LNCAP (cell line): ENCODE results near the gene PABPC5.
A peak's percentile ranks its signal among the peaks of the same experiment; 100 is the strongest.

Experiments
- CTCF ChIP-seq: fragments of 450-650 bp; IDR thresholded peaks from 2 replicates; pipeline ENCODE4 v1.5.1; 2017; ENCODE audit warnings: mild to moderate bottlenecking

Gene PABPC5

GRCh38 chrX:91434351-91435168 lies at the start of gene PABPC5:
PABPC5 (plus strand) TSS chrX:91434839; CDS start chrX:91435578, 739 bp downstream.
- no peak for TF ChIP-seq CTCF

DNA sequence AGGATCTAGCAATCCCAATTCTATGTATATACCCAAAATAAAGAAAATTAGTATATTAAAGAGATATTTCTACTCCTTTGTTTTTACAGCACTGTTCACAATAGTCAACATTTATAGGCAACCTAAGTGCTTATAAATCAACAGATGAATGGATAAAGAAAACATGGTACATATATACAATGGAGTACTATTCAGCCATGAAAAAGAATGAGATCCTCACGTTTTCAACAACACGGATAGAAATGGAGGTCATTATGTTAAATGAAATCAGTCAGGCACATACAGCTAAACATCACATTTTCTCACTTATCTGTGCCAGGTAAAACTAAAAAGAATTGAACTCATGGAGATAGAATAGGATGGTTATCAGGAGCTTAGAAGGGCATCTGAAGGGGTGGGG lies 45.6 kb upstream of the PABPC5 start:
- TF ChIP-seq CTCF = no peak

GRCh38 chrX:91414713-91415112 lies 19.9 kb upstream of the PABPC5 start:
- peak; percentile 22; the same call in 1 of the 2 replicates for TF ChIP-seq CTCF

- no peak for TF ChIP-seq CTCF
Observed at GRCh38 chrX:91435395-91435794, 756 bp downstream of the PABPC5 start.
